Measurements from ENCODE around the gene TGM1. TPM values are rescaled to one million over a fixed set of nuclear protein-coding genes. Genes with fewer than 3 reads are reported as not detected.

The TGM1 gene
- polyA plus RNA-seq, 1 of the 3 experiments (the other 2 are of a cell fraction): 2.7 TPM

- no peaks in the 10 kb centered on the region for H3K27me3 ChIP-seq (ENCODE audit: insufficient read depth)
- peaks cover 6 to 13% of the 10 kb centered on the region in 2 experiments; a peak in 3 of 4 replicates for H3K4me1 ChIP-seq (ENCODE audit: control insufficient read depth in 1 of 2, insufficient read depth in 2 of 2, low read depth in 1 of 2, low read length in 1 of 2)
- no peaks in the 10 kb centered on the region for H3K9me3 ChIP-seq
- no peak for TF ChIP-seq USF2 (IDR thresholded peaks at IDR 0.05; ENCODE audit: borderline replicate concordance, low read depth, low read length)
- TF ChIP-seq ZBTB33 (IDR thresholded peaks at IDR 0.05; ENCODE audit: borderline replicate concordance, low read depth): no peak
- TF ChIP-seq EP300 (IDR thresholded peaks at IDR 0.05; ENCODE audit: borderline replicate concordance in 1 of 2, low read depth in 1 of 2, low read length in 1 of 2): no peak
- TF ChIP-seq YY1 (IDR thresholded peaks at IDR 0.05; ENCODE audit: low read depth): no peak
- TF ChIP-seq MAX (IDR thresholded peaks at IDR 0.05; ENCODE audit: low read depth): no peak
- no peak for TF ChIP-seq IRF3 (IDR thresholded peaks at IDR 0.05; ENCODE audit: low read depth, low read length)
- TF ChIP-seq SMC3 (IDR thresholded peaks at IDR 0.05; ENCODE audit: low read depth, low read length): no peak
- no peak for TF ChIP-seq RAD21 (IDR thresholded peaks at IDR 0.05; ENCODE audit: low read length)
- no peak for TF ChIP-seq JUND (IDR thresholded peaks at IDR 0.05)
- no peak for TF ChIP-seq FOXJ3 (CRISPR knock-in tag; IDR thresholded peaks at IDR 0.05)
- TF ChIP-seq REST (IDR thresholded peaks at IDR 0.05; ENCODE audit: low read depth, low read length): no peak
- TF ChIP-seq MXI1 (IDR thresholded peaks at IDR 0.05; ENCODE audit: low read depth, low read length): no peak
- TF ChIP-seq NFIC (IDR thresholded peaks at IDR 0.05; ENCODE audit: borderline replicate concordance): no peak
- no peak for TF ChIP-seq FOXM1 (IDR thresholded peaks at IDR 0.05; ENCODE audit: low read depth)
- TF ChIP-seq TCF12 (IDR thresholded peaks at IDR 0.05): no peak
- 95% methylated on average over 10 of the region's 11 CpGs for WGBS (ENCODE audit: low lambda C conversion rate)
- no peaks in the 10 kb centered on the region for H4K20me1 ChIP-seq (ENCODE audit: insufficient read depth)
- H3K4me2 ChIP-seq: no peak overlapping the region
- H3F3A ChIP-seq (replicated peaks; ENCODE audit: insufficient read depth): peaks cover 4% of the 10 kb centered on the region
- POLR2A ChIA-PET: no interaction called here
- H3K36me3 ChIP-seq (replicated peaks in 1 of 2; ENCODE audit: control insufficient read depth in 1 of 2, insufficient read depth in 2 of 2, low read length in 1 of 2): peaks cover 33 to 68% of the 10 kb centered on the region in 2 experiments
- H3K79me2 ChIP-seq (ENCODE audit: insufficient read depth): peaks cover 28% of the 10 kb centered on the region
- no peak overlapping the region for H3K9ac ChIP-seq
- no peaks in the 10 kb centered on the region for H3K9me2 ChIP-seq
- H3K27ac ChIP-seq (ENCODE audit: low read depth in 2 of 2, low read length in 1 of 2): no peak overlapping the region
- no peak overlapping the region for H3K4me3 ChIP-seq (ENCODE audit: low read depth in 2 of 2, low read length in 1 of 2)
- CTCF ChIA-PET: interaction anchor here (0.8 to 6.4 kb wide), 3 partner anchors 9 to 62 kb away, joined by 4 to 66 read pairs (median 5); partner anchors contain the start of gene TINF2
- no peak for DNase-seq
- no peak overlapping the region for H2AFZ ChIP-seq (ENCODE audit: low read depth)
These were observed 41.0 kb upstream of the TGM1 start for GRCh38 chr14:24304019-24304387.

All from SK-N-SH (cell line).